ENCODE data around the gene CACNB4. TPM values are rescaled to one million over a fixed set of nuclear protein-coding genes. Genes with fewer than 3 reads are reported as not detected.
"Not testable (repeated sequence)": the region's sequence is repeated elsewhere in the genome, so short reads cannot be mapped to it uniquely, and the experiment has no call there.

The CACNB4 gene
- total and polyA plus RNA-seq, 2 donors, result 3.0 to 3.5 TPM

DNA sequence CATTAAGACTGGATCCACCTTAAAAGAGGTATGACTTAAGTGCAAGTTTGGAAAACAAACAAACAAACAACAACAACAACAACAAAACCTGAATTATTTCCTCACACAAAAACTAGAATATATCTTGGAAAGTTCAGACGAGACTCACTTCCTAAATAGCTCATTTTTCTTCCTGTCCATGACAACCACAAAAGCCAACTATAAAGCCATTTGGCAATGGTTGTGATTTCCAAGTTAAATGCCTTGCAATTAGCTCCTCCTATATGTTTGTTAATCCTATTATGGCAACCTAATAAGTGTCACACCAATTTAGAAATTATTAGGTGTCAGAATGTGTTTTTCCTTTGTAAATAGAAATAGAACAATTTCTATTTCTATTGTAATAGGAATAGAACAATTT is 179.1 kb downstream of the CACNB4 start:
- DNase-seq (ENCODE audit: low read depth in 6 of 9, low spot score in 9 of 9), result no peak

DNA sequence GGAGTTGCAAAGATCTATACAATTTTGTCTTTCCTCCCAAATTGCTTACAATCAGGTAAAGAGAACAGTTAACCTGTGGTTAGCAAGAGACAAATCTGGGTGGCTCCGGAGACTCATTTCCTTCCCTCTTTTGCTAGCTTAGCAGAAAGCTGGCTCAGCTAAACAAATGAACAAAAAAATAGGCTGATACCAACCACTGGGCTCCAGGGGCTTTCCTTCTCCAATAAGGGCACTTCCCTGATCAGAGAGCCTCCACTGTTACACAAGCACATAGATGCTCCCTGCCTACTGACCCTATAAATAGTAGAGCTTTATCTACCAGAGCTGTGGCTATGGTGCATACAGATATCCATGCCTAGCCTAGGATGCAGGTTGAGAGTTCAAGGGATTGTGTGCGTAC is 180.5 kb downstream of the CACNB4 start:
- peak in 1 of 9 donors; percentile 33 for DNase-seq (ENCODE audit: low read depth in 6 of 9, low spot score in 9 of 9)
- Histone ChIP-seq H3K27me3 (ENCODE audit: control insufficient read depth in 2 of 2, insufficient read depth in 1 of 2, low read length in 1 of 2) (no peaks in the 10 kb centered on the region), H3K36me3 (ENCODE audit: control insufficient read depth in 2 of 2, insufficient read depth in 2 of 2, low read length in 1 of 2) (no peaks in the 10 kb centered on the region), H3K27ac (ENCODE audit: low read depth in 1 of 2, low read length in 1 of 2) (no peak overlapping the region), H3K4me1 (ENCODE audit: control insufficient read depth in 2 of 2, insufficient read depth in 2 of 2, low read length in 2 of 2) (peaks cover 0 to 2% of the 10 kb centered on the region in 2 donors), H3K4me3 (ENCODE audit: low read length in 2 of 2) (no peak overlapping the region), H3K9me3 (ENCODE audit: control insufficient read depth in 2 of 2, insufficient read depth in 1 of 2, low read length in 1 of 2) (no peaks in the 10 kb centered on the region)
- 50% methylated on average over 2 of the region's 2 CpGs for WGBS

More for the DNA sequence above, 179.1 kb downstream of the CACNB4 start:
- Histone ChIP-seq H3K9me3 (ENCODE audit: control insufficient read depth in 2 of 2, insufficient read depth in 1 of 2, low read length in 1 of 2) (no peaks in the 10 kb centered on the region), H3K36me3 (ENCODE audit: control insufficient read depth in 2 of 2, insufficient read depth in 2 of 2, low read length in 1 of 2) (no peaks in the 10 kb centered on the region), H3K27ac (ENCODE audit: low read depth in 1 of 2, low read length in 1 of 2) (no peak overlapping the region), H3K4me1 (ENCODE audit: control insufficient read depth in 2 of 2, insufficient read depth in 2 of 2, low read length in 2 of 2) (peaks cover 0 to 2% of the 10 kb centered on the region in 2 donors), H3K4me3 (ENCODE audit: low read length in 2 of 2) (no peak overlapping the region), H3K27me3 (ENCODE audit: control insufficient read depth in 2 of 2, insufficient read depth in 1 of 2, low read length in 1 of 2) (no peaks in the 10 kb centered on the region)
- 7% methylated on average over 1 of the region's 1 CpG for WGBS

GRCh38 chr2:151916632-151917031 is 182.2 kb downstream of the CACNB4 start:
- no peaks in the 10 kb centered on the region for H3K36me3 ChIP-seq (ENCODE audit: control insufficient read depth in 2 of 2, insufficient read depth in 2 of 2, low read length in 1 of 2)
- H3K4me1 ChIP-seq (ENCODE audit: control insufficient read depth in 2 of 2, insufficient read depth in 2 of 2, low read length in 2 of 2), result peaks cover 0 to 2% of the 10 kb centered on the region in 2 donors
- DNase-seq (ENCODE audit: low read depth in 6 of 9, low spot score in 9 of 9), result no peak
- WGBS, result 95% methylated on average over 5 of the region's 5 CpGs
- H3K4me3 ChIP-seq (ENCODE audit: low read length in 2 of 2), result no peak overlapping the region
- H3K9me3 ChIP-seq (ENCODE audit: control insufficient read depth in 2 of 2, insufficient read depth in 1 of 2, low read length in 1 of 2), result no peaks in the 10 kb centered on the region
- no peaks in the 10 kb centered on the region for H3K27me3 ChIP-seq (ENCODE audit: control insufficient read depth in 2 of 2, insufficient read depth in 1 of 2, low read length in 1 of 2)
- H3K27ac ChIP-seq (ENCODE audit: low read depth in 1 of 2, low read length in 1 of 2), result no peak overlapping the region

GRCh38 chr2:151915629-151916025 is 183.2 kb downstream of the CACNB4 start:
- H3K4me3 ChIP-seq (ENCODE audit: low read length in 2 of 2); H3K9me3 ChIP-seq (ENCODE audit: control insufficient read depth in 2 of 2, insufficient read depth in 1 of 2, low read length in 1 of 2); H3K4me1 ChIP-seq (ENCODE audit: control insufficient read depth in 2 of 2, insufficient read depth in 2 of 2, low read length in 2 of 2); DNase-seq (ENCODE audit: low read depth in 6 of 9, low spot score in 9 of 9); H3K36me3 ChIP-seq (ENCODE audit: control insufficient read depth in 2 of 2, insufficient read depth in 2 of 2, low read length in 1 of 2); H3K27ac ChIP-seq (ENCODE audit: low read depth in 1 of 2, low read length in 1 of 2); H3K27me3 ChIP-seq (ENCODE audit: control insufficient read depth in 2 of 2, insufficient read depth in 1 of 2, low read length in 1 of 2): not testable (repeated sequence)
- WGBS, result 94% methylated on average over 7 of the region's 7 CpGs

- Histone ChIP-seq H3K9me3 (ENCODE audit: control insufficient read depth in 2 of 2, insufficient read depth in 1 of 2, low read length in 1 of 2) (no peaks in the 10 kb centered on the region), H3K27me3 (ENCODE audit: control insufficient read depth in 2 of 2, insufficient read depth in 1 of 2, low read length in 1 of 2) (no peaks in the 10 kb centered on the region), H3K36me3 (ENCODE audit: control insufficient read depth in 2 of 2, insufficient read depth in 2 of 2, low read length in 1 of 2) (no peaks in the 10 kb centered on the region), H3K4me1 (ENCODE audit: control insufficient read depth in 2 of 2, insufficient read depth in 2 of 2, low read length in 2 of 2) (peaks cover 0 to 2% of the 10 kb centered on the region in 2 donors), H3K4me3 (ENCODE audit: low read length in 2 of 2) (no peak overlapping the region), H3K27ac (ENCODE audit: low read depth in 1 of 2, low read length in 1 of 2) (no peak overlapping the region)
- DNase-seq (ENCODE audit: low read depth in 6 of 9, low spot score in 9 of 9), result no peak
- WGBS, result 97% methylated on average over 12 of the region's 12 CpGs
Observed at GRCh38 chr2:151914989-151915628, 183.7 kb downstream of the CACNB4 start.

DNA sequence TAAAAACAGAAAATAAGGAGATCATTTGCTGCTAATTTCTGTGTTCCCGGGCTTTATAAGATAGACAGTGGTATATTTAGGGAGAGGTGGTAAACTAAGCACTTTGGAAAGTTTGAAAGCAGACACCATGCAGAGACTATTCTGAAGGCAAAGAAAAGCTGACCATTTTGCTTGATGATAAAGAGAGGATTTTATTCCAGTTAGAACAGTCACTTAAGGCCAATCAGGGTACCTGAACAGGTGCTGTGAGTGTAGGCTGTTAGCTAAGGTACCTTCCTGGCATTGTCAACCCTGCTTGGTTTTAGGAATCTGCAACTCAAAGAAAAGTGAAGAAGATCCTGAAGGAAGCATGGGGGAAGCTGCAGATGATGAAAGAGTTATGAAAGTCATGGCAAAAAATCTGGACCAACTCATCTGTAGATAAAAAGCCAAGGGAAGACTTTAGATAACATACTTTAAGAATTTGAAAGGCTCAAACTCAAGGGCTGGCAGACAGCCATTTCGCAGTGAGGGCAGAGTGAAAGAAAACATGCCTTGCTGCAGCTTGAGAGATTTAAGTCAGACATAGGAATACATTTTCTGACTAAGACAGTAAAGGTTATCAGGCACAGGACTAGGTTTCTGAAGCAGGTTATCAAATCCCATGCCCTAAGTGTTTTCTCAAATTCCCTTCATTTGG is 190.5 kb downstream of the CACNB4 start:
- Histone ChIP-seq H3K4me3 (ENCODE audit: low read length in 2 of 2) (no peak overlapping the region), H3K9me3 (ENCODE audit: control insufficient read depth in 2 of 2, insufficient read depth in 1 of 2, low read length in 1 of 2) (no peaks in the 10 kb centered on the region), H3K27me3 (ENCODE audit: control insufficient read depth in 2 of 2, insufficient read depth in 1 of 2, low read length in 1 of 2) (no peaks in the 10 kb centered on the region), H3K27ac (ENCODE audit: low read depth in 1 of 2, low read length in 1 of 2) (no peak overlapping the region), H3K4me1 (ENCODE audit: control insufficient read depth in 2 of 2, insufficient read depth in 2 of 2, low read length in 2 of 2) (no peaks in the 10 kb centered on the region), H3K36me3 (ENCODE audit: control insufficient read depth in 2 of 2, insufficient read depth in 2 of 2, low read length in 1 of 2) (no peaks in the 10 kb centered on the region)
- no peak for DNase-seq (ENCODE audit: low read depth in 6 of 9, low spot score in 9 of 9)
- WGBS, result 91% methylated on average over 2 of the region's 2 CpGs

DNA sequence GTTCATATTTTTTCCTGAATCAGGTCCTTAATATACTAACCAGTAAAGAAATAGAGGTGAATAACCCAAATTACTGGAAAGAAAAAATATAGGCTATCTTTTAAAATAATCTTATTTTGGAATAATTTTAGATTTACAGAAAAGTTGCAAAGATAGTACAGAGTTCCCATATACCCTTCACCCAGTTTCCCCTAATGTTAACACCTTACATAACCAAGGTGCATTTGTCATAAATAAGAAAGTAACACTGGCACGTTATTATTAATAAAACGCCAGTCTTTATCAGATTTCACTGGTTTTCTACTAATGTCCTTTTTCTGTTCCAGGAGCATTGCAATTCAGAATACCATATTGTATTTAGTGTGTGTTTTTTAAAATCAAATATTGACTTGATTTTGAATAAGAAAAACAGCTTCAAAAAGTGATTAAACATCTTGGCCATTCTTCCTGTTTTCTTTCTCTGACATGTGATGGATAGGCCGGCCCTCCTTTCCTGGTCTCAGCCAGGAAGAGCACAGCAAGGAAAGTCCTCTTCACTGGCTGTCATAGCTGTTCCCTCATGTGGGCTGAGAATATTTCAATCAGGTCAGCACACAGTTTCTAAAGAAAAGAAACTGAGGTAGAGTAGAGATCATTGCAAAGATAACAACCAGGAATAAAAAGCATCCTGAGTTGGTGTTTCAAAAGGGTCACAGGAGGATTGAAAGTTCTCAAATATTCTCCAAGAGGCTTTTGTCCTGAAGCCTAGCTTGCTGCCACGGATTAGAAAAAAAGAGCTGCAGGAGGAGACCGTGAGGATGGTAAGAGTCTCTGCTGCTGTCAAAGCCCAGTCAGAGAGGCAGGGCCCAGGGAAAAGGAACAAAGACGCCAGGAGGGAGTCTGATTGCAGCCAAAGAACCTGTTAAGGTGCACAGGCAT is 191.3 kb downstream of the CACNB4 start:
- no peaks in the 10 kb centered on the region for H3K9me3 ChIP-seq (ENCODE audit: control insufficient read depth in 2 of 2, insufficient read depth in 1 of 2, low read length in 1 of 2)
- H3K4me3 ChIP-seq (ENCODE audit: low read length in 2 of 2), result no peak overlapping the region
- WGBS, result 93% methylated on average over 6 of the region's 6 CpGs
- no peaks in the 10 kb centered on the region for H3K4me1 ChIP-seq (ENCODE audit: control insufficient read depth in 2 of 2, insufficient read depth in 2 of 2, low read length in 2 of 2)
- H3K27ac ChIP-seq (ENCODE audit: low read depth in 1 of 2, low read length in 1 of 2), result no peak overlapping the region
- no peaks in the 10 kb centered on the region for H3K36me3 ChIP-seq (ENCODE audit: control insufficient read depth in 2 of 2, insufficient read depth in 2 of 2, low read length in 1 of 2)
- DNase-seq (ENCODE audit: low read depth in 6 of 9, low spot score in 9 of 9), result no peak
- no peaks in the 10 kb centered on the region for H3K27me3 ChIP-seq (ENCODE audit: control insufficient read depth in 2 of 2, insufficient read depth in 1 of 2, low read length in 1 of 2)

DNA sequence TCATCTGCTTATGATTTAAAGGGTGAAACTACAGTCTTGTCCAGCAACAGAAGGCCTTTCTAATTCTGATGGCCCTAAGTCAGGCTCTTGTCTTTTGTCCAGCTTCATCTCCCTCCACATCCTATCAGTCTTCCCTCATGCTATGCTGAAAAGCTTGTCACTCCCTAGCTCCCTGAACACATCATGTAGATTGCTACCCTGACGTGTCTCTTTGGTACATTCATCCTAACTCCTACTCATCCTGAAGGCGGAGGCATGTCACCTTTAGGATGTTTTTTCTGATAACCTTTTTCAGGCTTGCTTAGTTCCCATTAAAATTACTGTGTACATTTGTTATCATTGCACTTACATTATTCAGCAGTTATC is 192.2 kb downstream of the CACNB4 start:
- H3K27me3 ChIP-seq (ENCODE audit: control insufficient read depth in 2 of 2, insufficient read depth in 1 of 2, low read length in 1 of 2), result no peaks in the 10 kb centered on the region
- no peak for DNase-seq (ENCODE audit: low read depth in 6 of 9, low spot score in 9 of 9)
- no peak overlapping the region for H3K27ac ChIP-seq (ENCODE audit: low read depth in 1 of 2, low read length in 1 of 2)
- no peaks in the 10 kb centered on the region for H3K4me1 ChIP-seq (ENCODE audit: control insufficient read depth in 2 of 2, insufficient read depth in 2 of 2, low read length in 2 of 2)
- no peak overlapping the region for H3K4me3 ChIP-seq (ENCODE audit: low read length in 2 of 2)
- no peaks in the 10 kb centered on the region for H3K9me3 ChIP-seq (ENCODE audit: control insufficient read depth in 2 of 2, insufficient read depth in 1 of 2, low read length in 1 of 2)
- WGBS, result 96% methylated on average over 2 of the region's 2 CpGs
- H3K36me3 ChIP-seq (ENCODE audit: control insufficient read depth in 2 of 2, insufficient read depth in 2 of 2, low read length in 1 of 2), result no peaks in the 10 kb centered on the region

All from thymus (tissue), 11 donors.